HepG2 (cell line): ENCODE measurements around the gene TNFRSF6B. TPM values are rescaled to one million over a fixed set of nuclear protein-coding genes. Genes with fewer than 3 reads are reported as not detected.

Source experiments
- CREBL2 ChIP-seq: sonication (generic); formaldehyde crosslinking; IDR thresholded peaks from 2 replicates; pipeline ENCODE4 v1.8.1; 2023; ENCODE audit warnings: missing genetic modification reagents, mild to moderate bottlenecking, borderline replicate concordance
- EP300 ChIP-seq, 3 experiments: sonication (generic) in 1 of 3; formaldehyde crosslinking in 1 of 3; IDR thresholded peaks; 2 replicates each; pipeline versions ENCODE4 v1.5.1 to v1.6.1; 2011 to 2020; ENCODE audit warnings: low read depth in 2 of 3, low read length in 2 of 3, borderline replicate concordance in 1 of 3, improper control_type of control experiment in 1 of 3, mild to moderate bottlenecking in 1 of 3, missing genetic modification reagents in 1 of 3, moderate library complexity in 1 of 3
- HOXA3 ChIP-seq: sonication (generic); formaldehyde crosslinking; IDR thresholded peaks from 2 replicates; pipeline ENCODE4 v1.5.0; 2020; ENCODE audit warnings: missing genetic modification reagents
- MXI1 ChIP-seq: IDR thresholded peaks from 3 replicates; pipeline ENCODE4 v1.6.1; 2012; ENCODE audit warnings: low read depth, low read length, inconsistent platforms, borderline replicate concordance
- NR2F1 ChIP-seq, 2 experiments: fragments of 450-650 bp in 1 of 2; formaldehyde crosslinking in 1 of 2; IDR thresholded peaks; 2 replicates each; pipeline versions ENCODE4 v1.5.0 to v1.6.1; 2016 to 2020; ENCODE audit warnings: mild to moderate bottlenecking in 1 of 2, missing compliant biosample characterization in 1 of 2, missing genetic modification reagents in 1 of 2, moderate library complexity in 1 of 2
- RBM22 ChIP-seq: fragments of 200-400 bp; formaldehyde crosslinking; optimal IDR thresholded peaks from 2 replicates; pipeline ENCODE3; 2017; ENCODE audit warnings: mild to moderate bottlenecking, low read length, moderate library complexity
- SAFB2 ChIP-seq: sonication (generic); formaldehyde crosslinking; IDR thresholded peaks from 2 replicates; pipeline ENCODE4 v1.5.1; 2020; ENCODE audit warnings: missing genetic modification reagents, low read depth, mild to moderate bottlenecking, borderline replicate concordance
- SKI ChIP-seq: fragments of 450-650 bp; IDR thresholded peaks from one replicate; pipeline ENCODE4 v1.6.1; 2018; ENCODE audit warnings: mild to moderate bottlenecking; ENCODE audit not compliant: partially characterized antibody
- SNAPC2 ChIP-seq: sonication (generic); formaldehyde crosslinking; IDR thresholded peaks from 2 replicates; pipeline ENCODE4 v1.8.1; 2022; ENCODE audit warnings: mild to moderate bottlenecking, missing genetic modification reagents
- ZFP62 ChIP-seq: sonication (generic); formaldehyde crosslinking; IDR thresholded peaks from 2 replicates; pipeline ENCODE4 v1.4.0; 2020; ENCODE audit warnings: missing genetic modification reagents
- ZNF260 ChIP-seq: sonication (generic); formaldehyde crosslinking; IDR thresholded peaks from 2 replicates; pipeline ENCODE4 v1.4.0; 2020; ENCODE audit warnings: missing genetic modification reagents, low read depth, mild to moderate bottlenecking, borderline replicate concordance
- ZNF407 ChIP-seq: sonication (generic); formaldehyde crosslinking; IDR thresholded peaks from one replicate; pipeline ENCODE4 v1.5.1; 2020; ENCODE audit warnings: mild to moderate bottlenecking, missing genetic modification reagents; ENCODE audit errors: not compliant biosample characterization
- ZNF44 ChIP-seq: sonication (generic); formaldehyde crosslinking; IDR thresholded peaks from 2 replicates; pipeline ENCODE4 v1.5.1; 2020; ENCODE audit warnings: mild to moderate bottlenecking, missing genetic modification reagents
- ZNF460 ChIP-seq: sonication (generic); formaldehyde crosslinking; IDR thresholded peaks from 2 replicates; pipeline ENCODE4 v1.5.1; 2020; ENCODE audit warnings: missing genetic modification reagents, mild to moderate bottlenecking, borderline replicate concordance
- ZNF713 ChIP-seq: sonication (generic); formaldehyde crosslinking; IDR thresholded peaks from 2 replicates; pipeline ENCODE4 v1.4.0; 2020; ENCODE audit warnings: mild to moderate bottlenecking, missing genetic modification reagents
- polyA plus RNA-seq, 8 experiments: library from polyadenylated mRNA; depleted of rRNA in 3 of 8; stranded (reverse) in 7 of 8; unstranded in 1 of 8; fragments of >200 nt; fragmentation: Illumina TruSeq in 4 of 8; extraction: Trizol in 4 of 8; gene quantifications; 2 replicates each; pipeline versions ENCODE4 v1.2.1 to v1.2.3, GENCODE V29; 2011 to 2016; ENCODE audit warnings: low read depth in 4 of 8, missing spikeins in 1 of 8, mixed read lengths in 1 of 8; ENCODE audit not compliant: insufficient read depth in 1 of 8
- total RNA-seq, 5 experiments: library from RNA; depleted of rRNA; stranded (reverse); fragments of >200 nt; fragmentation: Illumina TruSeq; extraction: Trizol; gene quantifications; 2 replicates each; pipeline ENCODE4 v1.2.3, GENCODE V29; 2016; ENCODE audit warnings: low read depth in 1 of 5
- TF ChIP-seq, protein P1 (sequence below): sonication (generic); formaldehyde crosslinking; IDR thresholded peaks from 2 replicates; pipeline ENCODE4 v1.4.0; 2020; ENCODE audit warnings: missing genetic modification reagents, borderline replicate concordance

The TNFRSF6B gene
- total and polyA plus RNA-seq, 2 of the 13 experiments (the other 11 are each of a cell fraction or from before 2014, with no cell fraction given), result 0.24 TPM; not detected in 1

DNA sequence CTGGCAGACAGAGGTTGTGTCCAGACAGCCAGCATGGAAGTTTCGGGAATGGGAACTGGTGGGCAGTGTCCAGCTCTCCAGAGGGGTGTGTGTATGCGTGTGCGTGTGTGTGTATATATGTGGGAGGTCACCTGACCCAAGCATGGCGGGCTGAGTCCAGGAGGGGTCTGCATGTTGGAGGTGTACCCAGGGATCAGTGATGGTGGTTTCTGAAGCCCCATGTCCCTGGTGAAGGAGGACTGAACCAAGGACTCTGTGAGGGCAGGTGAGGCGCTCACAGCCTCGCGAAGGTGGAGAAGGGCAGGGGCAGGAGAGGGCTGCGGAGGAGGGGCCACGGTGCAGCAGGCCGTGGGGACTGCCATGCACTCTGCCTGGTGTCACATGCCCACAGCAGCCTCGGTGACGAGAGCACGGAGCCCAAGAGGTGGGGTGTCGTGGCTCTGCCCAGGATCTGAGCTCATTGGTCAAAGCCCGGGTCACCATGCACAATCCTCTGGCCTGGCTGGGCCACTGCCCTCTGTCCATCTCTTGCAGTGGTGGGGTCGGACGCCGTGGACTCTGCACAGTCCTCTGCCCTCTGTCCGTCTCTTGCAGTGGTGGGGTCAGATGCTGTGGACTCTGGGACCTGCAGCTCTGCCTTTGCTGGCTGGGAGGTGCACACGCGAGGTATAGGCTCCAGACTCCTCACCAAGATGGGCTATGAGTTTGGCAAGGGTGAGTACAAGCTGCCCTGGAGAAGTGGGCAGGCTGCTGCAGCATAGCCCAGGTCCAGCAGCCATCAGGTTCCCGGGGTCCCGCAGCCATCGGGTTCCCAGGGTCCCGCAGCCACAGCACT is 37.9 kb downstream of the TNFRSF6B start (continued):
- TF ChIP-seq, protein P1, sequence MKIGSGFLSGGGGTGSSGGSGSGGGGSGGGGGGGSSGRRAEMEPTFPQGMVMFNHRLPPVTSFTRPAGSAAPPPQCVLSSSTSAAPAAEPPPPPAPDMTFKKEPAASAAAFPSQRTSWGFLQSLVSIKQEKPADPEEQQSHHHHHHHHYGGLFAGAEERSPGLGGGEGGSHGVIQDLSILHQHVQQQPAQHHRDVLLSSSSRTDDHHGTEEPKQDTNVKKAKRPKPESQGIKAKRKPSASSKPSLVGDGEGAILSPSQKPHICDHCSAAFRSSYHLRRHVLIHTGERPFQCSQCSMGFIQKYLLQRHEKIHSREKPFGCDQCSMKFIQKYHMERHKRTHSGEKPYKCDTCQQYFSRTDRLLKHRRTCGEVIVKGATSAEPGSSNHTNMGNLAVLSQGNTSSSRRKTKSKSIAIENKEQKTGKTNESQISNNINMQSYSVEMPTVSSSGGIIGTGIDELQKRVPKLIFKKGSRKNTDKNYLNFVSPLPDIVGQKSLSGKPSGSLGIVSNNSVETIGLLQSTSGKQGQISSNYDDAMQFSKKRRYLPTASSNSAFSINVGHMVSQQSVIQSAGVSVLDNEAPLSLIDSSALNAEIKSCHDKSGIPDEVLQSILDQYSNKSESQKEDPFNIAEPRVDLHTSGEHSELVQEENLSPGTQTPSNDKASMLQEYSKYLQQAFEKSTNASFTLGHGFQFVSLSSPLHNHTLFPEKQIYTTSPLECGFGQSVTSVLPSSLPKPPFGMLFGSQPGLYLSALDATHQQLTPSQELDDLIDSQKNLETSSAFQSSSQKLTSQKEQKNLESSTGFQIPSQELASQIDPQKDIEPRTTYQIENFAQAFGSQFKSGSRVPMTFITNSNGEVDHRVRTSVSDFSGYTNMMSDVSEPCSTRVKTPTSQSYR (CRISPR knock-in tag), result peak; percentile 73
- TF ChIP-seq ZNF44 (CRISPR knock-in tag) (0 out of 2 replicates have a peak, but pooled peaks have one; percentile 67), CREBL2 (no peak), ZNF260 (CRISPR knock-in tag) (no peak), SKI (peak; percentile 47), MXI1 (peak; percentile 29; the same call in 1 of the 3 replicates), ZFP62 (CRISPR knock-in tag) (no peak), SNAPC2 (no peak), RBM22 (peak; percentile 63), NR2F1 (CRISPR knock-in tag; IDR thresholded peaks at IDR 0.05) (peak; percentile 47 to 72; a peak in 3 of 4 replicates), ZNF407 (CRISPR knock-in tag) (peak; percentile 36), ZNF713 (CRISPR knock-in tag) (no peak), EP300 (IDR thresholded peaks at IDR 0.05; ENCODE audit: low read depth in 2 of 2, low read length in 2 of 2) (peak in 1 of 2 experiments; percentile 15; a peak in 1 of 4 replicates), EP300 (CRISPR knock-in tag; IDR thresholded peaks at IDR 0.05; ENCODE audit: borderline replicate concordance) (no peak), HOXA3 (CRISPR knock-in tag) (peak; percentile 82), ZNF460 (CRISPR knock-in tag) (peak; percentile 23; the same call in 1 of the 2 replicates), SAFB2 (CRISPR knock-in tag) (0 out of 2 replicates have a peak, but pooled peaks have one; percentile 26)
